ENCODE results near the gene TMEM131. TPM values are rescaled to one million over a fixed set of nuclear protein-coding genes. Genes with fewer than 3 reads are reported as not detected.
A peak's percentile ranks its signal among the peaks of the same experiment; 100 is the strongest.

TMEM131 gene
- total RNA-seq, 1 experiment from 2014 or later: 28.9 TPM

- TF ChIP-seq EZH2 (IDR thresholded peaks at IDR 0.05; ENCODE audit: borderline replicate concordance, low read depth, low read length, poor library complexity, severe bottlenecking) (no peak), CTCF (conservative IDR thresholded peaks at IDR 0.05; ENCODE audit: low read depth, low read length) (no peak)
- no peaks in the 10 kb centered on the region for H3K36me3 ChIP-seq (ENCODE audit: insufficient read depth, low read length, poor library complexity, severe bottlenecking)
- peaks cover 24% of the 10 kb centered on the region for H3K4me1 ChIP-seq (ENCODE audit: insufficient read depth, low read length, poor library complexity, severe bottlenecking)
- H3K9me3 ChIP-seq (ENCODE audit: low read depth, low read length, poor library complexity, severe bottlenecking): no peaks in the 10 kb centered on the region
- intact Hi-C loops (cut with micrococcal nuclease; ENCODE audit: unreplicated experiment): no loop called here
- no peaks in the 10 kb centered on the region for H3K27me3 ChIP-seq (replicated peaks; ENCODE audit: insufficient read depth, low read depth, low read length, poor library complexity)
- DNase-seq (ENCODE audit: low spot score): peak; percentile 11
- no peak overlapping the region for H3K4me3 ChIP-seq (ENCODE audit: low read depth, low read length, poor library complexity, severe bottlenecking)
- ChIA-PET CTCF (no interaction called here), POLR2A (ENCODE audit: low non-redundant PET) (no interaction called here)
- BruUV-seq (replicated peaks): no TSS peak
- H3K27ac ChIP-seq (ENCODE audit: low read depth, low read length, poor library complexity, severe bottlenecking): no peak overlapping the region
Observed at GRCh38 chr2:97935719-97936161, 60.0 kb downstream of the TMEM131 start.

GRCh38 chr2:97932975-97933662, 62.6 kb downstream of the TMEM131 start:
- BruUV-seq (replicated peaks): no TSS peak
- H3K4me3 ChIP-seq (ENCODE audit: low read depth, low read length, poor library complexity, severe bottlenecking): no peak overlapping the region
- POLR2A ChIA-PET (ENCODE audit: low non-redundant PET): no interaction called here

GRCh38 chr2:97931858-97932225, 63.9 kb downstream of the TMEM131 start:
- ChIA-PET POLR2A (ENCODE audit: low non-redundant PET) (no interaction called here), CTCF (no interaction called here)
- intact Hi-C loops (cut with micrococcal nuclease; ENCODE audit: unreplicated experiment): no loop called here
- Histone ChIP-seq H3K4me1 (ENCODE audit: insufficient read depth, low read length, poor library complexity, severe bottlenecking) (peaks cover 27% of the 10 kb centered on the region), H3K36me3 (ENCODE audit: insufficient read depth, low read length, poor library complexity, severe bottlenecking) (no peaks in the 10 kb centered on the region), H3K4me3 (ENCODE audit: low read depth, low read length, poor library complexity, severe bottlenecking) (no peak overlapping the region), H3K9me3 (ENCODE audit: low read depth, low read length, poor library complexity, severe bottlenecking) (no peaks in the 10 kb centered on the region), H3K27me3 (replicated peaks; ENCODE audit: insufficient read depth, low read depth, low read length, poor library complexity) (no peaks in the 10 kb centered on the region), H3K27ac (ENCODE audit: low read depth, low read length, poor library complexity, severe bottlenecking) (no peak overlapping the region)
- no peak for DNase-seq (ENCODE audit: low spot score)
- no TSS peak for BruUV-seq (replicated peaks)
- TF ChIP-seq CTCF (conservative IDR thresholded peaks at IDR 0.05; ENCODE audit: low read depth, low read length): no peak
- TF ChIP-seq EZH2 (IDR thresholded peaks at IDR 0.05; ENCODE audit: borderline replicate concordance, low read depth, low read length, poor library complexity, severe bottlenecking): no peak

More at GRCh38 chr2:97932975-97933662, 62.6 kb downstream of the TMEM131 start:
- Histone ChIP-seq H3K27me3 (replicated peaks; ENCODE audit: insufficient read depth, low read depth, low read length, poor library complexity) (no peaks in the 10 kb centered on the region), H3K36me3 (ENCODE audit: insufficient read depth, low read length, poor library complexity, severe bottlenecking) (no peaks in the 10 kb centered on the region), H3K27ac (ENCODE audit: low read depth, low read length, poor library complexity, severe bottlenecking) (no peak overlapping the region), H3K4me1 (ENCODE audit: insufficient read depth, low read length, poor library complexity, severe bottlenecking) (peaks cover 27% of the 10 kb centered on the region), H3K9me3 (ENCODE audit: low read depth, low read length, poor library complexity, severe bottlenecking) (no peaks in the 10 kb centered on the region)
- TF ChIP-seq CTCF (conservative IDR thresholded peaks at IDR 0.05; ENCODE audit: low read depth, low read length) (no peak), EZH2 (IDR thresholded peaks at IDR 0.05; ENCODE audit: borderline replicate concordance, low read depth, low read length, poor library complexity, severe bottlenecking) (no peak)
- no peak for DNase-seq (ENCODE audit: low spot score)
- intact Hi-C loops (cut with micrococcal nuclease; ENCODE audit: unreplicated experiment): no loop called here
- CTCF ChIA-PET: no interaction called here
